HEK293 (cell line): Measurements from ENCODE around the gene PACSIN2.

Source experiments
- EGR2 ChIP-seq: fragments of 450-650 bp; formaldehyde crosslinking; IDR thresholded peaks from 2 replicates; pipeline ENCODE4 v1.5.1; 2016; ENCODE audit warnings: low read depth, missing biosample characterization, missing genetic modification characterization
- ZNF223 ChIP-seq: fragments of 450-650 bp; formaldehyde crosslinking; IDR thresholded peaks from 2 replicates; pipeline ENCODE4 v1.5.1; 2016; ENCODE audit warnings: missing biosample characterization, missing genetic modification characterization
- ZNF239 ChIP-seq: fragments of 450-650 bp; formaldehyde crosslinking; IDR thresholded peaks from 2 replicates; pipeline ENCODE4 v1.5.1; 2016; ENCODE audit warnings: missing biosample characterization, missing genetic modification characterization
- ZNF324 ChIP-seq: fragments of 450-650 bp; formaldehyde crosslinking; IDR thresholded peaks from 2 replicates; pipeline ENCODE4 v1.5.1; 2016; ENCODE audit warnings: missing biosample characterization, missing genetic modification characterization
- ZNF362 ChIP-seq: fragments of 450-650 bp; formaldehyde crosslinking; IDR thresholded peaks from 2 replicates; pipeline ENCODE4 v1.5.1; 2016; ENCODE audit warnings: missing biosample characterization, missing genetic modification characterization
- ZNF610 ChIP-seq: fragments of 450-650 bp; formaldehyde crosslinking; IDR thresholded peaks from 2 replicates; pipeline ENCODE4 v1.5.1; 2016; ENCODE audit warnings: missing biosample characterization, missing genetic modification characterization, borderline replicate concordance
- ZNF658 ChIP-seq: fragments of 450-650 bp; formaldehyde crosslinking; IDR thresholded peaks from 2 replicates; pipeline ENCODE4; 2016; ENCODE audit warnings: missing biosample characterization, missing genetic modification characterization
- TF ChIP-seq, protein P1 (sequence below): fragments of 450-650 bp; formaldehyde crosslinking; IDR thresholded peaks from 2 replicates; pipeline ENCODE4 v1.5.1; 2016; ENCODE audit warnings: missing biosample characterization, missing genetic modification characterization

GRCh38 chr22:42986115-42986514, 28.8 kb downstream of the PACSIN2 start:
- TF ChIP-seq, protein P1, sequence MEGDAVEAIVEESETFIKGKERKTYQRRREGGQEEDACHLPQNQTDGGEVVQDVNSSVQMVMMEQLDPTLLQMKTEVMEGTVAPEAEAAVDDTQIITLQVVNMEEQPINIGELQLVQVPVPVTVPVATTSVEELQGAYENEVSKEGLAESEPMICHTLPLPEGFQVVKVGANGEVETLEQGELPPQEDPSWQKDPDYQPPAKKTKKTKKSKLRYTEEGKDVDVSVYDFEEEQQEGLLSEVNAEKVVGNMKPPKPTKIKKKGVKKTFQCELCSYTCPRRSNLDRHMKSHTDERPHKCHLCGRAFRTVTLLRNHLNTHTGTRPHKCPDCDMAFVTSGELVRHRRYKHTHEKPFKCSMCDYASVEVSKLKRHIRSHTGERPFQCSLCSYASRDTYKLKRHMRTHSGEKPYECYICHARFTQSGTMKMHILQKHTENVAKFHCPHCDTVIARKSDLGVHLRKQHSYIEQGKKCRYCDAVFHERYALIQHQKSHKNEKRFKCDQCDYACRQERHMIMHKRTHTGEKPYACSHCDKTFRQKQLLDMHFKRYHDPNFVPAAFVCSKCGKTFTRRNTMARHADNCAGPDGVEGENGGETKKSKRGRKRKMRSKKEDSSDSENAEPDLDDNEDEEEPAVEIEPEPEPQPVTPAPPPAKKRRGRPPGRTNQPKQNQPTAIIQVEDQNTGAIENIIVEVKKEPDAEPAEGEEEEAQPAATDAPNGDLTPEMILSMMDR (tag by site-specific recombination), result no peak
- no peak for TF ChIP-seq ZNF223 (tag by site-specific recombination)
- no peak for TF ChIP-seq ZNF239 (tag by site-specific recombination)
- TF ChIP-seq ZNF362, result no peak
- TF ChIP-seq ZNF658 (tag by site-specific recombination), result no peak
- TF ChIP-seq ZNF324 (tag by site-specific recombination), result no peak
- no peak for TF ChIP-seq EGR2 (tag by site-specific recombination)
- no peak for TF ChIP-seq ZNF610 (tag by site-specific recombination)
